ENCODE data around the gene DOCK10.

DNA sequence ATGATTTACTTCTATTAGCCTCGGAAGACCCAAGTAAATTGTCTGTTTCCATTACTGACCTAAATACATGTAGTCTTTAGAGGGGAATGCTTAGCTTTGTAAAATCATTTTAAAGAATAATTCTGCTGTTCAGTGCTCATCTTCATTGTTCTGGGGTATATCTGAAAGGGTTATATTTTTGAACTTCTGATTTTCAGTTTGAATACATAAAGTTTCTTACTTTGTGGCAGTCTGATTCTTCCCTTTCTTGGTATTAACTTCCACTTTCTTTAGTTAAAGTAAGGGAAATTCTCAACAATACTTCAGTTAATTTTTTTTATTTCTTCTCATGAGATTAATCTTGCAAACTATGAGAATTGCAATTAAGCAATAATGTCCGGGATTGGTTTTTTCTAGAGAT lies 148.4 kb downstream of the DOCK10 start:
- TF ChIP-seq, protein P1, sequence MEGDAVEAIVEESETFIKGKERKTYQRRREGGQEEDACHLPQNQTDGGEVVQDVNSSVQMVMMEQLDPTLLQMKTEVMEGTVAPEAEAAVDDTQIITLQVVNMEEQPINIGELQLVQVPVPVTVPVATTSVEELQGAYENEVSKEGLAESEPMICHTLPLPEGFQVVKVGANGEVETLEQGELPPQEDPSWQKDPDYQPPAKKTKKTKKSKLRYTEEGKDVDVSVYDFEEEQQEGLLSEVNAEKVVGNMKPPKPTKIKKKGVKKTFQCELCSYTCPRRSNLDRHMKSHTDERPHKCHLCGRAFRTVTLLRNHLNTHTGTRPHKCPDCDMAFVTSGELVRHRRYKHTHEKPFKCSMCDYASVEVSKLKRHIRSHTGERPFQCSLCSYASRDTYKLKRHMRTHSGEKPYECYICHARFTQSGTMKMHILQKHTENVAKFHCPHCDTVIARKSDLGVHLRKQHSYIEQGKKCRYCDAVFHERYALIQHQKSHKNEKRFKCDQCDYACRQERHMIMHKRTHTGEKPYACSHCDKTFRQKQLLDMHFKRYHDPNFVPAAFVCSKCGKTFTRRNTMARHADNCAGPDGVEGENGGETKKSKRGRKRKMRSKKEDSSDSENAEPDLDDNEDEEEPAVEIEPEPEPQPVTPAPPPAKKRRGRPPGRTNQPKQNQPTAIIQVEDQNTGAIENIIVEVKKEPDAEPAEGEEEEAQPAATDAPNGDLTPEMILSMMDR (optimal IDR thresholded peaks at IDR 0.05 in 1 of 3, IDR thresholded peaks at IDR 0.05 in 1 of 3, conservative IDR thresholded peaks at IDR 0.05 in 1 of 3; ENCODE audit: extremely low read depth in 1 of 3, insufficient read depth in 2 of 3, low read length in 3 of 3) = no peak
- no peak for TF ChIP-seq EZH2 (IDR thresholded peaks at IDR 0.05; ENCODE audit: low read length)
